HG03571 (cell line): ENCODE results near the gene DAZAP1.

Source experiments
- ATAC-seq: cut with Tn5 transposase; IDR thresholded peaks from one replicate; pipeline ENCODE4 v1.9.1; 2021; ENCODE audit not compliant: unreplicated experiment

Gene DAZAP1

DNA sequence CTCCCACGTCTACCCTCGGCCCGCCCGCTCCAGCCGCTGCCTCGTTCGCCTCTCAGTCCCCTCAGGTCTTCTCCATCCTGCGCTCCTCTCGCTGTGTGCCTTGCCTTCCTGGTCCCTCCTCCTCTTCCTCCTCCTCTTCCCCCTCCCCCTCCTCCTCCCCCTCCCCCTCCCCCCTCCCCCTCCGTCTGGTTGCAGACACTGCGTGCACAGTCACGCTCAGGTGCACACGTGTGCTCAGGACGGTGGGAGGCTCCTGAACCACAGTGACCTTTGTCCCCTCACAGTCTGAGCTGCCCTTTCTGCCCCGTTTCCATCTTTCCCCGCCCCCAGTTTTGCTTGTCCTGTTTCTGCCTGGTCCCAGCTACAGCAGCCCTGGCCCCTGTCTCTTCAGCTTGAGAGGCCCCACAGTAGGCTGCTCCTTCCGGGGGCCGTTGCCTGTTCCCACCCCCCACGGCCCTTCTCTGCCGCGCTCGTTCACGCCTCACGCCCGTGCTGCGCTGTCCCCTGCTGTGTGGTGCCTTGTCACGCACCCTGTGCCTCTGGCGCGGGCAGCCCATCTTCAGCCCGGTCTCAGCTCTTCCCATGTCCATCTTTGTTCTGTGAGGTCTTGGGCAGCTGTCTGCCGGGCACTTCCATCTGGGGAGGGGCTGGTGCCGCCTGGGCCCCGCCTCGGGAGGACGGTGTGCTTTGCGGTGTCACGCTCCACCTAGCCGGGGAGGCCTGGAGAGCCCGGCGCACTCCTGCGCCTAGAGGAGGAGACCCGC, 17.0 kb downstream of the DAZAP1 start:
- ATAC-seq: no peak

DNA sequence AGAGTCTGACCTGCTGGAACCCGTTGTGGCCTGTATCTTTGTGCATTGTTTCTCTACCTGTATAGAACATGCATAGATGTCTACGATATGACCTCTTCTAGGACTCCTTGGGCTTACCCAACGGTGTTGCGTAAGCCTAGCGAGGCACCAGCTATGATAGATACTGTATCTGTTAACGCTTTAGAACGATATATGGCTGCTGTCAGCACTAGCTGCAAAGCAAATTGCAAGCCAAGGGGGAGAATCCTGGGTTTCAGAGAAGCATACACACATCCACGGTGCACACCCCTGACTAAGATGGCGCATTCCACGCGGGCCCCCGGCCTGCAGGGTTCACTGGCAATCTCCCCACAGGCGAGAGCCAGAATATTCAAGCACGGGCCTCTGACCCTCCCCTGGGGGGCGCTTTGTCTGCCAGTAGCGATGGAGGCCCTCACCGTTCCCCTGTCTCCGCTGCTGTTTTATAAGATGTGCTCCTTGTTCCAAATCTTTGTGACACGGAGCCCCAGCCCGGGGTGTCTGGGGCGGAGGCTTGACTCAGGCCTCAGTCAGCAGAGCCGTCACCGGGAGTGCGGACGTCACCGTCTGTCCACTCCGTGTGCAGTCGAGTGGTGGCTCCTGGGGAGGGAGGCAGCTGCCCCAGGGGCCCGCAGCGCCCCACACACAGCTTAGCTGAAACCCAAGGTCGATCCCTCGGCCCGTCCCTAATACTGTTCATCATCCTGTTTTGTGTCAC, 17.9 kb downstream of the DAZAP1 start:
- ATAC-seq: no peak

DNA sequence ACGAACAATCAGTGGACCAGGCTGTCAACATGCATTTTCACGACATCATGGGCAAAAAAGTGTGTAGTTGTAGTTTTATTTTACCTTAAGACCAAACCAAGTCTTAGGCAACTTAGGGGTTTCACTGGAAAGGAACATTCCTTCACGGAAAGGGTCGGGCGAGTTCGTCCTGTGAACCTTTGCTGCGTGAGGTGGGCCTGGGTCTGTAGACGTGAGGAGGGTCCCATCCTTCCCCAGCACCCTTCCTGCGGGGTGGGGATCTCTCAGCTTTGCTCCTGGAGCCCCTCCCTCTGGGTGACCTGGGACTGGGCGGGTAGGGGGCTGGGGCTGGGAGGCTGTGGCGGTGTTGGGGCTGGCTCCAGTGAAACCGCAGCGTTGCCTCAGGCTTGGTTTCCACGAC, 18.5 kb downstream of the DAZAP1 start:
- ATAC-seq: no peak

DNA sequence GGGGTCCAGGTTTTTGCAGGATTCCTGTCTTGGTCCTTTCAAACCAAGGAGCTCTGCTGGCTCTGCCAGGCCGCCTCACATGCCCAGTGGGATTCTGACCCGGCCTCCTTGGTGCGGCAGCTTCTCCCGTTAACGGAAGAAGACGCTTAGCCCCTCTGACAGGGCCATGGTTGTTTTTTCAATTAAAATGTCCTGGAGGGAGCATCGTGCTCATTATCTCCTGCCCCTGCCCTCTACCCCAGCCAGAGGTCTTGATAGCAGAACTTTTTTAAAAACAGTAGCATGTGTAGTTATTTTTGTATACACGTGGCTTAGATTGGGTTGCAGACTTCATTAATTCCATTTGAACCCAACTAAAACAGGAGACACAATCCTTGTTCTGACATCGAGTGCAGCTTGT, 19.4 kb downstream of the DAZAP1 start:
- ATAC-seq: no peak

DNA sequence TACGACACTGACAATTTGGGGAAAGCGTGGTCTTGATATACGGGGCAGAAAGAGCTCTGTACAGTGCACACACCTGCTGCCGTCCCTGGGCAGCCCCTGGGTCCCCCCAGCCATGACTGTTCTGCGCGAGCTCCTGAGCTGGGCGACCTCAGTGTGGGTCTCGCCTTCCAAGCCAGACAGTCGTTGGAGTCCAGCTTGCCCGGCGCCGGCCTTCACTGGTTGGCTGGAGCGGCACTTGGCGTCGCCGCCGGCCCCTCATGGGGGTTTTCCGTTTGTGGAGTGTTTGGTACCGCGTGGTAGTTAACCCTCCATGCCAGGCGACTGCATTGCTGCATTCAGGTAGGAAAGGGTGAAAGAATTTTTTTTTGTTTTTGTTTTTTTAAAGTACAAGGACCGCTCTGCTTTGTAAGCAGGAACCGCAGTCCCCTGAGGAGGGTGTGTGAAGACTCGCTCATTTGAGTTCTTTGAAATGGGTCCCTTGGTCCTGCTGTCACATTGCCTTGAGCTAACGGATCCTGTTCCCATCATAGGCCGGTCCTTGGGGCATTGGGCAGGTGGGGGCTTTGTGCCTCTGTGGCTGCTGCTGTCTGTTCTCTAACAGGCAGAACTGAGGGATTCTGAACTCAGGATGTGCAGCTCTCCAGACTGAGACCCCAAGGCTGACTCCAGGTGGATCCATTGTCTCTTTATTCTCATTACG, 20.0 kb downstream of the DAZAP1 start:
- ATAC-seq: no peak

DNA sequence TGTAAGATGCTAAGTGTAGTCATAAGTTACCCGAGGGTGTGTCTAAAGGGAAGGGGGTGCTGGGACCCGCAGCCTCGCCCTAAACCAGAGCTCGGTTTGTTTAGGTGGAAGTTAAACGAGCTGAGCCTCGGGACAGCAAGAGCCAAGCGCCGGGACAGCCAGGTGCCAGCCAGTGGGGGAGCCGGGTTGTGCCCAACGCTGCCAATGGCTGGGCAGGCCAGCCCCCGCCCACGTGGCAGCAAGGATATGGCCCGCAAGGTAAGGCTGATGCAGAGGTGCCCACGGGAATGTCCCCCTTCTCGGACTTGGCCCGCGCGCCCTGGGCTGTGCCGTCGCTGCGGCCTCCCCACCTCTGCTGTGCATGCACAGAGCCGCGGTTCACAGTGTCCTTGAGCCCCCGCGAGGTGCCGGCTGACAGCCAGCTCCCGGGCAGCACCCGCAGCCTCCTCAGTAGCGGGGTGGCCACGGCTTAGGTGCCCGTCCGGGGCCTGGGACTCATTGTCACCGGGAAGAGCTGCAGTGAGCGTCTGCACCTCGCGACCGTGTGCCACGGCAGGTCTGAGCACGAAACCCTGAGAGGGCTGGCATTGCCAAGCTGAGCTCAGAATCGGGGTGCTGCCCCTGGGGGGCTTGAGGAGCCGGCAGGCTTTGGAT, 21.5 kb downstream of the DAZAP1 start:
- no peak for ATAC-seq

DNA sequence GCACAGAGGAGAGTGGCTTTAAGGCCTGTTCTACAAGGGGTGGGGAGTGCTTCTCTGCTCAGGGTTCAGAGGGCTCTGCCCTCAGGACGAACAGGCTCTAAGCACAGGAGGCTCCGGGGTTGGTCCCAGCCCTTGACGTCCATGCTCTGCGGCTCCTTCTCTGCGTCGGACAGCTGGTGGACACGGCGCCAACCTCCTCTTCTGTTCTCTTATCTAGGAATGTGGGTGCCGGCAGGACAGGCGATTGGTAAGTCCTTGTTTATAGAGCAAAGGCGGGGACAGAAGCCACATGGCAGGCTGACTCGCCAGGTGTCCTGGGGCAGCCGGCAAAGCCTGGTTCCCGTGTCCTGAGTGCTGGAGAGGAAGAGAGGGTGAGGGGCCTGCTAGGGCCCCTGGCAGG, 22.4 kb downstream of the DAZAP1 start:
- no peak for ATAC-seq

DNA sequence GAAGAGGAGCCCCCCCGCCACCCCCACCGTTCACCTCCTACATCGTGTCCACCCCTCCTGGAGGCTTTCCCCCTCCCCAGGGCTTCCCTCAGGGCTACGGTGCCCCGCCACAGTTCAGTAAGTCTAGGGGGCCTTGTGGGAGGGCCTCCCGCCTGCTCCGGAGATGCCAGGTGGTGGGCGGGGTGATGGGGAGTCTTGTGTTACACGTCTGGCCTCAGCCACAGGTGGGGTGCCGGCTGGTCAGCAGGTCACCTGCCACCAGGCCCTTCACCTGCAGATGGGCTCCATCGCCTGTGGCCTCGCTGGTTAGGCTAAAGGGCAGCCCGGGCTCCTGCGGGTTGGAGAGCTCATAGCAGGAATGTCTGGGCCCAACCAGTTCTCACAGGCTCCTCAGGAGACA, 22.9 kb downstream of the DAZAP1 start:
- ATAC-seq: no peak

DNA sequence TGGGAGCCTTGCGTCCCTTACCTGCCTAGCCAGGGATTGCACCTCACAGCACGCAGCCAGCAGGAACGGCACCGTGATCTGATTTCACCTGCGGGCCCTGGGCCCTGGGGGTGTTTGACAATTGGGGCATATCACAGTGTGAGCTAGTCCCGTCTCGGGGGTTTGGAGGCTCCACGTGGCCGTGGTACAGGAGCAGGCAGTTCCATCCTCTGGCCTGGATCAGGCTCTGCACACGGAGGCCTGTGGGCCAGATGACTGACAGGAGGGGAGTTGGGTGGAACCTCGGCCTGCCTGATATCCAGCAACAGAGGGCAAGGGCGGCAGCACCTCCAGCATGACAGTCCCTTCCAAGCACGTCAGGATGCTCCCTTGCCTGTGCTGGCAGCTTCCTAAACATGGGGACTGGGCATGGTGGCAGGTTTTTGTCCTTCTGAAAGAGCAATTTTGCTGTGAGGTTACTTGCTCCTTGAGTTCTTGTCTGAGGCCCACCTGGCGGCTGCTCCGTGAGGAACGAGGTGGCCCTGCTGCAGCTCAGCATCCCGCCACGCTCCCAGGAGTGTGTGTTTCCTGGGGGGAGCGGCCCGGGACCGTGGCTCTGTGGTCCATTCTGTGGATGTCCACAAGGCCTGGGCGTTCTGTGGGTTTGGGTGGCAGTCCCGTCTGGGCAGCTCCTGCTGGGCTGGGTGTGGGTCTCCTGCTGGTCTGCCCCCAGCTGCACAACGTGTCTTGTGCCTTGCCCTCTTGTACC, 24.5 kb downstream of the DAZAP1 start:
- ATAC-seq: no peak

DNA sequence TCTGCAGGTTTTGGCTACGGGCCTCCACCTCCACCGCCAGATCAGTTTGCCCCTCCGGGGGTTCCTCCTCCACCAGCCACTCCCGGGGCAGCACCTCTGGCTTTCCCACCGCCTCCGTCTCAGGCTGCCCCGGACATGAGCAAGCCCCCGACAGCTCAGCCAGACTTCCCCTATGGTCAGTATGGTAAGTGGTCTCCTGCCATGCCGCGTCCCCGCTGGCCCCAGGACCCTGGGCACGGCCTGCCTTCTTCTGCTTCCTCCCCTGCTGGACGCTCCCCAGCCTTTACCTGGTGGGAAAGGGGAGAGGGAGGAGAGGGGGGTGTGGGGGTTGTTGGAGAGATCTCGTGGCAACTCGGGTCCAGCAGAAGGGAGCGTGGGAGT, 25.1 kb downstream of the DAZAP1 start:
- no peak for ATAC-seq

DNA sequence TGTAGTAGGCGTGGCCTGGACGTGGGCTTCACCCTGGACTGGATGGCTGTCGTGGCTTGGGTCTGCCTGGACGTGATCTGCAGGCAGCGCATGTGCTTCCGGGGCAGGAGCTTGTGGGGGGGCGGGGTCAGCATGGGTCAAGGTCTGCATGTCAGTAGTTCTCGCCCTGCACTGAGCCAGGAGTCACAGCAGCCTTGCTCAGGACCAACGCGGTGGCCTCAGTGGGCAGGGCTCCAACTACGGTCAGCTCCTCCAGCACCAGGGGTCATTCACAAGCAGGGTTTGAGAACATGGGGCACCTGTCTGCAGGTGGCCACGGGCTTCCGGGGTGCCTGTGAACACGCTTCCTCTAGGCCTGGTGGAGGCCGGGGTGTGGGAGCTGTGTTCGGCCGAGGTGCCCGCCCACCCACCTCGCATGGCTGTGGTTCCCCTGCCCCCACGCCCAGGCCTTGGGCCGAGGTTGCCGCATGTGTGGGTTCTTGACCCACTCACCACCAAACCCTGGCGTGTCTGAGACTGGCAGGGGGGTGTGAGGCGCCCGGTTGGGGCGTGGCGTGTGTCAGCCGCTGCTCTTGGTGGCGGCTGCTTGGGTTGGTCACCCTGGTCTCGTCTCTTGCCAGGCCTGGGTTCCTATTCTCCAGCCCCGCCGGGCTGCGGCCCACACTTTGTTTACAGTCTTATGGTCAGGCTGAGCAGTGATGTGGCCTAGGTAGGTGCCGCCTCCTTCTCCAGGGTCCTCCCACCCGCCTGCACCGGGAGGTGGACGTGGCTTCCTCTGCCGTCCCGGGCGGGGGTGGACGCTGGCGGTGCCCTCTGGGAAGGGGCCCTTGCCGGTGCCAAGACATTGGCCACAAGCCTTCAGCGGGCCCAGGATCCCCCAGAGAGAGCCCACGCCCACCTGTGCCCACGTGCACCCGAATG, 26.0 kb downstream of the DAZAP1 start:
- no peak for ATAC-seq

DNA sequence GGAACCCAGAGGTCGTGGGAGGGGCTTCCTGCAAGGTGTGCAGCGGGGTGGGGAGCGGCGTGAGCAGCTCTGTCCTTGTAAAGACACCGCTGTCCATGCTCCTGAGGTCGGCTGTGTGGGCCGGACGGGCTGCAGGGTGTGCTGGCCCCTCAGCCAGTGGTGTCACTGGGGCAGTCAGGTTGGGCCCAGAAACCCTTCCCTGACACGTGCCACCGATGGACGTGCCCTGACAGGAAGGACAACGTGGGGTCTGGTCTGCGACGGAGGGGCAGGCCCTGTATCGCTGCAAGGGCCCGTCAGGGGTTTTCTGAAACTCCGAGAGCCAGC, 26.6 kb downstream of the DAZAP1 start:
- ATAC-seq: no peak

DNA sequence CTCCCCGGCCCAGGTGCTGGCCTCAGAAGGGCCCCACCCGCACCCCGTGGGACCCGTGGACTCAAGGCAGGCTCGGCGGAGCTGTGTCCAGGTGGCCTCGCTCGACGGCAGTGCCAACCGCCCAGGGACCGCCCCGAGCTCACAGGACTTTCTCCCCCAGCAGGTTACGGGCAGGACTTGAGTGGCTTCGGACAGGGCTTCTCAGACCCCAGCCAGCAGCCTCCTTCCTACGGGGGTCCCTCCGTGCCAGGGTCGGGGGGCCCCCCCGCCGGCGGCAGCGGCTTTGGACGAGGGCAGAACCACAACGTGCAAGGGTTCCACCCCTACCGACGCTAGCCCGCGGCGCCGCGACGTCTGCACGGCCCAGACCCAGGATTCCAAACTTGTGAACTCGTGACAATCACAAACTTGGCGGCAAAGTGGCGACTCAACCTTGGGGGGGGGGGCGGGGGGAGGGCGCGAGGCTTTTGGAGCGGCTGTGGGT, 27.2 kb downstream of the DAZAP1 start:
- ATAC-seq: no peak

DNA sequence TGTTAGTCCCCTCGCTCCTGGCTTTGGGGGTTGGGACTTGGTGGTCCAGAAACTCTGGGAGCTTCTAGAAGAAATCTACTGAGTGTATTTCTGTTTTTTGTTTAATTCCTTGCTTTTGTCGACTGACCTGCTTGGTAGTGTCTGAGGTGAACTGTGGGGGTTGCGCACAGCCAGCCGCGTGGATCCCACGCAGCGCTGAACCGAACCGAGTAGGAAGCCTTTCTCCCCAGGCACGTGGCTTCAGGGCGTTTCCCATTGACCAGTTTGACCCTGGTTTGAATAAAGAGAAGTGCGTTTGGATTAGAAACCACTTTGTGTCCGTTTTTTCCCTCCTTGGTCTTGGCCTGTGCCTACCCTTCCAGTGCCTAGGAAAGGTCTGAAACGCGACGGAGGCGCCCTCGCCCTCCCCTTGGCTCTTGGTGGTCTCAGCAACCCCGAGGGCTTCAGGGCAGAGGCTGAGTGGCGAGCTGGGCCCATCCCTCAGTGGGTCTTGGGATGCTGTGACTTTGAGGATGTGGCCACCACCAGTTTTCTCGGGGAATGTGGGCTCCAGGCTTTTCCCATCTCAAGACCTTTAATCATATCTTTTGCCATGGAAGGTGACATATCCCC, 28.1 kb downstream of the DAZAP1 start:
- no peak for ATAC-seq

DNA sequence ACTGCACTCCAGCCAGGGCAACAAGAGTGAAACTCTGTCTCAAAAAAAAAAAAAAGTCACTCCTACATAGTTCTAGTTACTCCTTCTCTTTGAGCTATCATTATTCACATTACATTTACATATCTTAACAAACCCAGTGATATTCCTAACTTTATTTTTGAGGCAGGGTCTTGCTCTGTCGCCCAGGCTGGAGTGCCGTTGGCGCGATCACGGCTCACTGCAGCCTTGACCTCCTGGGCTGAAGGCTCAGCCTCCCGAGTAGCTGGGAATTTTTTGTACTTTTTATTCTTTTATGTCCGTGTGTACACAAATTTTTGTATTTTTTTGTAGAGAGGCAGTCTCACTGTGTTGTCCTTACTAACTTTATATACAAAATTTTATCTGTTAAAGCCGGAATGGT, 30.2 kb downstream of the DAZAP1 start:
- ATAC-seq: no peak

DNA sequence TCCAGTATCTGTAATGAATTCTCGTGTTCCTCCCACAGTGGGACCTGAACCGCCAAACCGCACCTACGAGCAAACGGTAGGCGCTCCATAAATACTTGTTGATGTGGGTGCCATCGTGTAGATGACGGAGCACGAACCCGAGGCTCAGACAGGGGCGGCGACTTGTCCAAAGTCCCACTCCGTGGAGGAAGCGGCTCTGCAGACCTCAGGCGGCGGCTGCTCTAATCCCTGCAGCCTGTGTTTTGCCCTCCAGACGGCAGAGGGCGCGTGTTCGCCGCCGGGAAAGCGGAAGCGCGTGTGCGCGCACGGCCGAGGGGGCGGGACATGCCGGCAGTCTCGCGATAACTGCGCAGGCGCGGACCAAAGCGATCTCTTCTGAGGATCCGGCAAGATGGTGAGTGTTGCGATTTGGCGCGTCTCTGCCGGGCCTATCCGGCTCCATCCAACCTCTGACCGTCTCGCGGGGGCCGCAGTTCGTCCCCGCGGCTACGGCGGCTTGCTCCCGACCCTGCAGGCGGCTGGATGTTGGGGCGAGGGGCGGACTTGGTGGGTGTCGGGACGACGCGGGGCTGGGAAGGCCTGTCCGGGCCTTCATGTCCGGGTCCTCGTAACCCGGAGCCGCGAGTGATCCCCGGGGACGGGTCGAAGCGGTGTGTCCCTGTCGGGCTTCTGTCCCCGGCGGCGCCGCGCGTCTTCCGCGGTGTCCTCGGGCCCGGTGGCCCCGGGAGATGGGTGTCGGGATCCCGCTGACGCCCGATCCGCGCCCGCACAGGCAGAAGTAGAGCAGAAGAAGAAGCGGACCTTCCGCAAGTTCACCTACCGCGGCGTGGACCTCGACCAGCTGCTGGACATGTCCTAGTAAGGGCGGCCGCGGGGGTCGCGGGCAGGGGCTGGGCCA, 30.9 kb downstream of the DAZAP1 start, which contains the start of gene RPS15:
Gene RPS15 (plus strand): TSS at position 362 of the 898 bp plus-strand sequence. CDS start 30 bp downstream, at position 392.
- ATAC-seq: peak; percentile 71

DNA sequence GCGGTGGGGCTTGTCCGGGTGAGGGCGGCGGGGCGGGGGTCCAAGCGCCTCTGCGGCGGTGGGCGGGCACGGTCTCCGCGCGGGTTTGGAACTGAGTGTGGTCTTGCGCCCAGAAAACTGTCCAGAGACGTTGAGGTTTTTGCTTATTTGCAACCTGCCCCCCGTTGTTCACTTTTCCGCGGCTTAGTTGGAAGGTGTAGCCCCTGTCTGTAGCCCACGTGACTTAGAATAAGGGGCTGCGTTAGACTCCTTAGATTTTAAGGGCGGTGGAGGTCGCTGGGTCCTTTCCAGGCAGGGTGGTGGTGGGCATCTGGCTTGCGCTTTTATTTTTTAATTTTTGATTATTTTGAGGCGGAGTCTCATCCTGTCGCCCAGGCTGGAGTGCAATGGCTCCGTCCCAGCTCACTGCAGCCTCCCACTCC, 31.6 kb downstream of the DAZAP1 start:
- no peak for ATAC-seq
